Suprapubic skin (tissue), 4 donors: ENCODE data around the gene ADAD2.

Experiments
- EP300 ChIP-seq: sonication (generic); formaldehyde crosslinking; IDR thresholded peaks from one replicate; pipeline ENCODE4 v1.6.1; 2017; ENCODE audit warnings: antibody characterized with exemption
- POLR2A ChIP-seq, 2 donors: fragments of 450-650 bp; IDR thresholded peaks; one replicate each; pipeline ENCODE4 v1.6.1; 2017; ENCODE audit warnings: antibody characterized with exemption in 2 of 2, mild to moderate bottlenecking in 2 of 2, moderate library complexity in 2 of 2
- POLR2AphosphoS5 ChIP-seq, 3 donors: sonication (generic); formaldehyde crosslinking; IDR thresholded peaks; one replicate each; pipeline ENCODE4 v1.6.1; 2017; ENCODE audit warnings: antibody characterized with exemption in 3 of 3
- TF ChIP-seq, protein P1 (sequence below), 2 donors: fragments of 200-600 bp in 1 of 2; fragments of 450-650 bp in 1 of 2; sonication (generic) in 1 of 2; IDR thresholded peaks; one replicate each; pipeline ENCODE4 v1.5.1; 2016 to 2019; ENCODE audit warnings: antibody characterized with exemption in 2 of 2, mild to moderate bottlenecking in 1 of 2, moderate library complexity in 1 of 2

DNA sequence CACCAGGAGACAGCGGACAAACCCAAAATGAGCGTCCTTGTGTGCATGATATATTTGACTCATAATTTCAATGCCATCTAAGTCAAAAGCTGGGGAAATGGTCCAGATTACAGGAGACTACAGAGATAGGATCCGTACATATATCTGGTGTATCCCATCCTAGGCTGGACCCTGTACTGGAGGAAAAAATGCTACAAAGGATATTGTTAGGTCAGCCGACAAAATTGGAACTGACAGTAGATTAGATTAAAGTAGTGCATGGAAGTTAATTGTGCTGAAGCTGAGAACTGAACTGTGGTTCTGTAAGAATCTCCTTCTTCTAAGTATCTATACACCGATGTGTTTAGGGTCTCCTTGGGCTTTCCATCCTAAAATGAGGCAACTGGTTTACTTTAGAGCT lies 24.6 kb downstream of the ADAD2 start:
- TF ChIP-seq, protein P1, sequence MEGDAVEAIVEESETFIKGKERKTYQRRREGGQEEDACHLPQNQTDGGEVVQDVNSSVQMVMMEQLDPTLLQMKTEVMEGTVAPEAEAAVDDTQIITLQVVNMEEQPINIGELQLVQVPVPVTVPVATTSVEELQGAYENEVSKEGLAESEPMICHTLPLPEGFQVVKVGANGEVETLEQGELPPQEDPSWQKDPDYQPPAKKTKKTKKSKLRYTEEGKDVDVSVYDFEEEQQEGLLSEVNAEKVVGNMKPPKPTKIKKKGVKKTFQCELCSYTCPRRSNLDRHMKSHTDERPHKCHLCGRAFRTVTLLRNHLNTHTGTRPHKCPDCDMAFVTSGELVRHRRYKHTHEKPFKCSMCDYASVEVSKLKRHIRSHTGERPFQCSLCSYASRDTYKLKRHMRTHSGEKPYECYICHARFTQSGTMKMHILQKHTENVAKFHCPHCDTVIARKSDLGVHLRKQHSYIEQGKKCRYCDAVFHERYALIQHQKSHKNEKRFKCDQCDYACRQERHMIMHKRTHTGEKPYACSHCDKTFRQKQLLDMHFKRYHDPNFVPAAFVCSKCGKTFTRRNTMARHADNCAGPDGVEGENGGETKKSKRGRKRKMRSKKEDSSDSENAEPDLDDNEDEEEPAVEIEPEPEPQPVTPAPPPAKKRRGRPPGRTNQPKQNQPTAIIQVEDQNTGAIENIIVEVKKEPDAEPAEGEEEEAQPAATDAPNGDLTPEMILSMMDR (IDR thresholded peaks at IDR 0.05), result no peak
- TF ChIP-seq EP300 (no peak), POLR2A (IDR thresholded peaks at IDR 0.05) (no peak), POLR2AphosphoS5 (IDR thresholded peaks at IDR 0.05) (no peak)
